RWPE1 (cell line): ENCODE data around the gene HNF4A.

Experiments used
- CTCF ChIA-PET: fragments of 350-600 bp; sonication (Branson Sonifier 250); formaldehyde crosslinking; extraction: SDS; loops from one replicate; lab custom pipeline; 2021; lab: Yijun Ruan, JAX
- POLR2A ChIA-PET: fragments of 400-600 bp; formaldehyde crosslinking; extraction: SDS; loops from one replicate; lab custom pipeline; 2020; ENCODE audit warnings: antibody characterized with exemption; ENCODE audit not compliant: low non-redundant PET; lab: Yijun Ruan, JAX
- DNase-seq: peaks from one replicate; pipeline ENCODE4 v3.0.0; 2012; ENCODE audit warnings: low spot score
- H3K27ac ChIP-seq: fragments of 450-650 bp; 2 replicates; pipeline ENCODE4 v1.5.1; 2017
- CTCF ChIP-seq: fragments of 450-650 bp; conservative IDR thresholded peaks from 2 replicates; pipeline ENCODE4 v1.5.1; 2017; ENCODE audit warnings: low read depth, mild to moderate bottlenecking

HNF4A gene

GRCh38 chr20:44439318-44439717 is 83.8 kb downstream of the HNF4A start:
- CTCF ChIA-PET = no interaction called here
- POLR2A ChIA-PET = no interaction called here
- no peak for DNase-seq
- no peak overlapping the region for H3K27ac ChIP-seq
- no peak for TF ChIP-seq CTCF

- peak; percentile 60 for DNase-seq
- CTCF ChIA-PET = interaction anchor here (0.7 to 1.2 kb wide), 2 partner anchors 10 to 1328 kb away, joined by 3 read pairs; no protein-coding TSS in a partner anchor
- POLR2A ChIA-PET = no interaction called here
- peak overlapping the region; percentile 60 for H3K27ac ChIP-seq
- TF ChIP-seq CTCF = no peak
Measured at GRCh38 chr20:44442298-44443070, 87.0 kb downstream of the HNF4A start.

- CTCF ChIA-PET = interaction anchor here (0.6 to 1.4 kb wide), 4 partner anchors 8 to 67 kb away, joined by 3 to 4 read pairs (median 3); no protein-coding TSS in a partner anchor
- no peak for DNase-seq
Measured at GRCh38 chr20:44445742-44446710, 90.5 kb downstream of the HNF4A start.

GRCh38 chr20:44447827-44448419 is 92.4 kb downstream of the HNF4A start:
- H3K27ac ChIP-seq = no peak overlapping the region
- DNase-seq = no peak
- POLR2A ChIA-PET = no interaction called here
- CTCF ChIA-PET = interaction anchor here (0.6 kb wide), 1 partner anchor 519 kb away, joined by 4 read pairs; no protein-coding TSS in a partner anchor
- TF ChIP-seq CTCF = no peak

More at GRCh38 chr20:44445742-44446710, 90.5 kb downstream of the HNF4A start:
- TF ChIP-seq CTCF = no peak
- H3K27ac ChIP-seq = no peak overlapping the region
- POLR2A ChIA-PET = no interaction called here

GRCh38 chr20:44448753-44449546 is 93.5 kb downstream of the HNF4A start:
- TF ChIP-seq CTCF = no peak
- DNase-seq = no peak
- ChIA-PET POLR2A (interaction anchor here (0.6 kb wide), 1 partner anchor 38 kb away, joined by 3 read pairs; no protein-coding TSS in a partner anchor), CTCF (interaction anchor here (0.6 to 0.7 kb wide), 2 partner anchors 64 to 333 kb away, joined by 3 to 4 read pairs; no protein-coding TSS in a partner anchor)
- no peak overlapping the region for H3K27ac ChIP-seq
